Measurements from ENCODE around the gene AMD1. TPM values are rescaled to one million over a fixed set of nuclear protein-coding genes. Genes with fewer than 3 reads are reported as not detected.
"Not testable (repeated sequence)": the region's sequence is repeated elsewhere in the genome, so short reads cannot be mapped to it uniquely, and the experiment has no call there.

The AMD1 gene
- total RNA-seq: 63.6 TPM

- peak; percentile 98 for DNase-seq (ENCODE audit: low spot score)
These were observed at the start of gene AMD1 for GRCh38 chr6:110873981-110874879. TSS of gene AMD1 (plus strand) at chr6:110874785. CDS start at chr6:110875106, 321 bp downstream.

- DNase-seq (ENCODE audit: low spot score): no peak
These were observed 48.1 kb upstream of the AMD1 start for GRCh38 chr6:110826236-110827129.

- DNase-seq (ENCODE audit: low spot score): no peak
These were observed 46.2 kb upstream of the AMD1 start for GRCh38 chr6:110828396-110828795.

DNA sequence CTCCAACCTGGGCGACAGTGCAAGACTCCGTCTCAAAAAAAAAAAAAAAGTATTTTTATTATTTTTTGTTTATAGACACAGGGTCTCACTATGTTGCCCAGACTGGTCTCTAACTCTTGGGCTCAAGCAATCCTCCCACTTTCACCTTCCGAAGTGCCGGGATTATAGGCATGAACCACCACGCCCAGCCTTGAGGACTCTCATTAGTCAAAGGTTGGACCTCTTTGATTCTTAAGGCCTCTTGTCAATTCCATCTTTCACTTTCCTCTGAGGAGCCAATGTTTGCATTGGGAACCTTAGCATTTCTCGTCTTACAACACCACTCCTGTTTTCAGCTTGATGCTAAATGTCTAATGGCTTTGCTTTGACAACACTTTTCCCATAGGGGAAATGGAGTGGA is 43.2 kb upstream of the AMD1 start:
- DNase-seq (ENCODE audit: low spot score): no peak

- no peak for DNase-seq (ENCODE audit: low spot score)
These were observed 40.8 kb upstream of the AMD1 start for GRCh38 chr6:110833831-110834230.

DNA sequence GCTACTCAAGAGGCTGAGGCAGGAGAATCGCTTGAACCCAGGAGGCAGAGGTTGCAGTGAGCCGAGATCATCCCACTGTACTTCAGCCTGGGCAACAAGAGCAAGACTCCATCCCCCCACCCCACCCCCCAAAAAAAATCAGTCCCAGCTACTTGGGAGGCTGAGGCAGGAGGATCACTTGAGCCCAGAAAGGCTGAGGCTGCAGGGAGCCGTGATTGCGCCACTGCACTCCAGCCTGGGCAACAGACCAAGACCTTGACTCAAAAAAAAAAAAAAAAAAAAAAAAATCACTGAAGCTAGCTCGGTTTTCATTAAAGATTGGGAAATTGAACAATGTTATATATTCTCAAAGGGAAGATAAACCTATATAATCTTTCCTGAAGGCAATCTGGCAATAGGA is 38.8 kb upstream of the AMD1 start:
- DNase-seq (ENCODE audit: low spot score): not testable (repeated sequence)

- DNase-seq (ENCODE audit: low spot score): no peak
These were observed 33.3 kb upstream of the AMD1 start for GRCh38 chr6:110841266-110841665.

GRCh38 chr6:110849781-110850180 is 24.8 kb upstream of the AMD1 start:
- no peak for DNase-seq (ENCODE audit: low spot score)

GRCh38 chr6:110852773-110853172 is 21.8 kb upstream of the AMD1 start:
- no peak for DNase-seq (ENCODE audit: low spot score)

DNA sequence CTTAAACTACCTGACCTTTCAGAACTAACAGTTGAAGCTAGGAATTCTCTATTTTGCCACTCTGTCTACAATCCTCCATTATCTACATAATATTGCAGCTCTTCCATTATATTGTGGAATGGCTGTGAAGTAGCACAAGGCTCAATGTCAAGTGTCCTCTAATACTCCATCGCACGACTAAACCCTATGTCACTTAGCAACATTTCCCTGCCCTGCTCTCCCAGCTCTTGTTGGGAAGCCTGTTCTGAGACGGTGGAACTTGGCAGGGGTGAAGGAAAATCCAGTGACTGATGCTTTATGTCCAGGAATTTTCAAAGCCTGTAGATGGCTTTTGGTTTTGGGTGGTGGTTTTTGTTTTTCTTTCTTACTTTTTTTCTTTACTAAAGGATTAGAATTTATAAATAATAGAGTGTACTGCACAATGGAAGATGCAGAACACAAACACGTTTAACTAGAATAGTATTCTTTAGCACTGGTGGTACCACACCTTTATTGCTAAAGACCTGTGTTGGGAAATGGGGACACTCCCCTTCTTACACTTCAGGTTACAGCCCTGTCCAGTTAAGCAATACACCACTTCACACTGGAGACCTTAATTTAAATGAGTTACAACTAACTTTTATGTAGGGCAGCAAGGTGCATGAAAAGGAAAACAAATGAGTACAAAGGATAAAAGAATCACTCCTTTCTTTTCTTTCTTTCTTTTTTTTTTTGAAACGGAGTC is 20.7 kb upstream of the AMD1 start:
- DNase-seq (ENCODE audit: low spot score): no peak

DNA sequence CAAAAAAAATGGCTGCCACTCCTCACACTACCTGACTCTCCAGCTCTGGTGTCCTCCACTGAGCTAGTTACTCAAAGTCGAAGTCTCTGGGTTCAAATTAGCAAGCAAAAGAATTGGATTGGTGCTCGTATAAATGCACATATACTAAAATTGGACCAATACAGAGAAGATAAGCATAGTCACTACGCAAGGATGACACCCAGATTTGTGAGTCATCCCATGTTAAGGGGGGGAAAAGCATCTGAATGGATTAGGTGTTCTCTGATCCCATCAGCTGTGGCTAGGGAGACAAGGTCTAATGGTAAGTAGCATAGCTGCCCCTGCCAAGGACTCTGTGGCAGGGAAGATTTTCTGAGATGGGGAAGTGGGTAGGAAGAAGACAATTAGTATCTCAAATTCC is 18.3 kb upstream of the AMD1 start:
- DNase-seq (ENCODE audit: low spot score): no peak

- DNase-seq (ENCODE audit: low spot score): no peak
These were observed 16.6 kb upstream of the AMD1 start for GRCh38 chr6:110858016-110858415.

- no peak for DNase-seq (ENCODE audit: low spot score)
These were observed 15.9 kb upstream of the AMD1 start for GRCh38 chr6:110858562-110859214.

DNA sequence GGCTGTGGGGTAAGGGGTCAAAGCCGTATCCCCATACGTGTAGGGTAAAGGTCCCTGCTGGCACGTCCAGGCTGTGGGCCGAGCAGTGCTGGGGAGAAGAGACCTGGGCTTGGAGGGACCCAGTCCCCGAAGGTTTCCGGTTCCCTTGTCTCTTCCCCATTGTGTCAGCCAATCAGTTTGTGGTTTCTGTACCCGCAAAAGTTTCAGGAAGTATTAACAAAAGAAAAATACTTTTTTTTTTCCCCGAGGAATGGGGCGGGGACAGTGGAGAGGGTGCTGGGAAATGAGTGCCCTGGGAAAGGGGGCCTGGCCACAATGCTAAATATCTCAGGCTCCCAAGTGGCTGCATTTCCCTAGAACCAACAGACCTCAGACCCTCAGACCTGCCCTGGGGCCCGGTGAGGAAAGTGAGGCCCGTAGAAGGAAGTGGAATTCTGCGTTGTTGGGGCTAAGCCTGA is 15.2 kb upstream of the AMD1 start:
- DNase-seq (ENCODE audit: low spot score): no peak

DNA sequence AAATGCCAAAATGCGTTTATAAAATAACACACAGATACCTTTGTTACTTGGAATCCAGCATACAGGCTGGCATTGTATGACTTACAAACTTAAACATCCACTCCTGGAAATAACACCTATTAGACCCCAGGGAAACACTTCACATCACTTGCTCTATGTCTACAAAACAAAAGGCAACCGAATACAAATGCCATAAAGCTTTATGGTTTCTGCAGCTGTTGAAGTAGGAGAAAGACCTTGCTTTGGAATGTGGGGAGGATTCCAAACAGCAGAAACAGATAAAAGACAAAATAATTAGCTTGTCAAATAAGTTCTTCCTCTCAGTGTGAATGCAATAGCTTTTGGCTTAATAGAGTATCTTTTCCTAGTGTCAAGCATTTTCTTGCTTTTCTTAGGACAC is 9.8 kb upstream of the AMD1 start:
- no peak for DNase-seq (ENCODE audit: low spot score)

DNA sequence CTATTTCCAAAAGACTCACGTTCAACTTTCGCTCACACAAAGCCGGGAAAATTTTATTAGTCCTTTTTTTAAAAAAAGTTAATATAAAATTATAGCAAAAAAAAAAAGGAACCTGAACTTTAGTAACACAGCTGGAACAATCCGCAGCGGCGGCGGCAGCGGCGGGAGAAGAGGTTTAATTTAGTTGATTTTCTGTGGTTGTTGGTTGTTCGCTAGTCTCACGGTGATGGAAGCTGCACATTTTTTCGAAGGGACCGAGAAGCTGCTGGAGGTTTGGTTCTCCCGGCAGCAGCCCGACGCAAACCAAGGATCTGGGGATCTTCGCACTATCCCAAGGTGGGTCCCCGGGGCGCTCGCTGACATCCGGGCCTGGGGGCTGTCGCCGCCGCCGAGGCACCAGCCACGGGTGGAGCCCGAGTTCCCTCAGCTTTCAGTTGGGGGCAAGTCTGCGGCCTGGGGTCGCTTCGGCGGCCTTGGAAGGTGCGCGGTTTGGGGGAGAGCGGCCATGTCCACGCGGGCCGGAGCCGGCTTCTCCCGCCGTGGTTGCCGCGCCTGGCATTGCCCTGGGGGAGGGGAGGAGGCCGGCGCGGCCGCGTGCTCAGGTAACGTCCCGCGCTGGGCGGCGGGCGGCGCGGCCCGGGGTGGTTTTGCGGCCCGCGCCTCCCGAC is 429 bp downstream of the AMD1 start:
- DNase-seq (ENCODE audit: low spot score): peak; percentile 53

DNA sequence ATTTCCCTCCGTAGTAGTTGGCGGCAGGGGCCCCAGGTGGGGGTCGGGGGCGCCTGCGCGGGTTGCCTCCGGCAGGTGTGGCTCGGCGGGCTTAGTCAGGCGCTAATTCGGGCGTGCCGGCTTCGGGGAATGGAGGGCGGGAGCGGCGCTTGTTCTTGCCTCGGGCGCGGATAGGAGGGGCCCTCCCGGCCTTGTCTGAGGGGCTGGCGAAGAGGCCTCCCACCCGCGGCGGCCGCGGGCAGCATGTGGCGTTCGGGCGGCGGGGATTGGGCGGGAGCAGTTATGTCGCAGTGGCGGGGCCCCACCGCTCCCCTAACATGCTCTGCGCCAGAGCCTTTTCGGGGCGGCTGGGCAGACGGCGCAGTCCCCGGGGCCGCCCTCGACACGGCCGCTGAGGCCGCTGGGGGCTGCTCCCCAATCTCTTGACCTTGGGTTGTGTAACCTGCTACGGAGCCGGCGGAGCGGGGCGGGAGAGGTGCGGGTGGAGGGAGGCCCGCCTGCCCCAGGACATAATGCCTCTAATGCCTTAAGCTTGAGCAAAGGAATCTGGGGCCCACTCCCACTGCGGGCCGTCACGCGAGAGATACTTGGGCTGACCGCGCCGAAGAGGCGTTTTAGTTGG is 1.1 kb downstream of the AMD1 start:
- peak; percentile 61 for DNase-seq (ENCODE audit: low spot score)

GRCh38 chr6:110876170-110876773 is 1.7 kb downstream of the AMD1 start:
- DNase-seq (ENCODE audit: low spot score): peak; percentile 86

GRCh38 chr6:110876806-110877564 is 2.4 kb downstream of the AMD1 start:
- DNase-seq (ENCODE audit: low spot score): no peak

All from ureter (tissue), 1 donor.